ENCODE results near the gene SREK1IP1. TPM values are rescaled to one million over a fixed set of nuclear protein-coding genes. Genes with fewer than 3 reads are reported as not detected.
A peak's percentile ranks its signal among the peaks of the same experiment; 100 is the strongest.

SREK1IP1 gene
- total RNA-seq, 1 experiment from 2014 or later = 40.1 TPM

DNA sequence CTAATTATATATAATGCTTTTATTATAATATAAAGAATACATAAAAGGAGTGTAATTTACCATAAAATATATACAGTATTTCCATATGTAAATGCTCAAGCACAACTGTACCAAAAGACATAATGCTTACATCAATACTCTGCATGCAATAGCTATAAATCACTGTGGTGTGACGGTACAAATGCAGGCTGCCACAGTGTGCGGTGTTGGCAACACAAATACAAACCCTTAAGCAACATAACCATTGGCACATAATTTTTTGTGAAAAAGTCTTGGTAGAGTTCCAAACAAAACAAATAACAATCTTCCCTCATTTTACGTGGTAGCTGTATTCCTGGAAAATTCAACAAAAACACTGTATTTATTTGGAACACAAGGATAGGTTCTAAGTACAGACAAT, 80.1 kb downstream of the SREK1IP1 start:
- no peak for TF ChIP-seq CTCF (IDR thresholded peaks at IDR 0.05; ENCODE audit: unreplicated experiment)
- no peaks in the 10 kb centered on the region for H3K9me3 Mint-ChIP-seq (ENCODE audit: unreplicated experiment)
- CTCF ChIA-PET = no interaction called here
- H3K27me3 Mint-ChIP-seq (ENCODE audit: insufficient read depth, unreplicated experiment) = peaks cover 16% of the 10 kb centered on the region
- no peak overlapping the region for H3K4me3 Mint-ChIP-seq (ENCODE audit: unreplicated experiment)
- POLR2A ChIA-PET = no interaction called here
- no peak overlapping the region for H3K27ac Mint-ChIP-seq (ENCODE audit: low read depth, unreplicated experiment)
- no peaks in the 10 kb centered on the region for H3K36me3 Mint-ChIP-seq (ENCODE audit: insufficient read depth, unreplicated experiment)
- no TSS peak for BruUV-seq (replicated peaks)
- DNase-seq (ENCODE audit: unreplicated experiment) = peak; percentile 71
- intact Hi-C loops (cut with micrococcal nuclease) = no loop called here
- peaks cover 6% of the 10 kb centered on the region for H3K4me1 Mint-ChIP-seq (ENCODE audit: insufficient read depth, unreplicated experiment)

DNA sequence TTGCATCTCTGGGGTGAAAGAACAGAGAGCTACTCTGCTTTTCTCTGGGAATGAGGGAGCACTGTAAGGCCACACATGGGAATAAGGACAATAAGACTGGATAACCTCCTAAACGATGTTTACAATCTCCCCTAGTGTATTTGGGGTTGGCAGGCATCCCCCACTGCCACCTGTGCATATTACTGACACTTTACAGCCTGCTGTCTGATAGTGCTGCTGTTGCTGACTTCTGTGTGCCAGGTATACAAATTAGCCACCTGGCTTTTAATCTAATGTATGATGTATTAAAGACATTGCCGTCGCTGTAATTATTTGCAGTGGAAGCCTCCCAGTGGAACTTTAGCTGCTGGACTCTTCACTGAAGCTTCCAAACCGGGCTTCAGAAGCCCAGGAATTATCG, 82.6 kb downstream of the SREK1IP1 start:
- Mint-ChIP-seq H3K4me1 (ENCODE audit: insufficient read depth, unreplicated experiment) (peaks cover 6% of the 10 kb centered on the region), H3K27me3 (ENCODE audit: insufficient read depth, unreplicated experiment) (peaks cover 16% of the 10 kb centered on the region), H3K4me3 (ENCODE audit: unreplicated experiment) (no peak overlapping the region), H3K9me3 (ENCODE audit: unreplicated experiment) (no peaks in the 10 kb centered on the region), H3K36me3 (ENCODE audit: insufficient read depth, unreplicated experiment) (no peaks in the 10 kb centered on the region), H3K27ac (ENCODE audit: low read depth, unreplicated experiment) (no peak overlapping the region)
- BruUV-seq (replicated peaks) = no TSS peak
- POLR2A ChIA-PET = no interaction called here
- intact Hi-C loops (cut with micrococcal nuclease) = no loop called here
- CTCF ChIA-PET = interaction anchor here (0.9 kb wide), 1 partner anchor 69 kb away, joined by 3 read pairs; no protein-coding TSS in a partner anchor
- no peak for DNase-seq (ENCODE audit: unreplicated experiment)
- TF ChIP-seq CTCF (IDR thresholded peaks at IDR 0.05; ENCODE audit: unreplicated experiment) = no peak

DNA sequence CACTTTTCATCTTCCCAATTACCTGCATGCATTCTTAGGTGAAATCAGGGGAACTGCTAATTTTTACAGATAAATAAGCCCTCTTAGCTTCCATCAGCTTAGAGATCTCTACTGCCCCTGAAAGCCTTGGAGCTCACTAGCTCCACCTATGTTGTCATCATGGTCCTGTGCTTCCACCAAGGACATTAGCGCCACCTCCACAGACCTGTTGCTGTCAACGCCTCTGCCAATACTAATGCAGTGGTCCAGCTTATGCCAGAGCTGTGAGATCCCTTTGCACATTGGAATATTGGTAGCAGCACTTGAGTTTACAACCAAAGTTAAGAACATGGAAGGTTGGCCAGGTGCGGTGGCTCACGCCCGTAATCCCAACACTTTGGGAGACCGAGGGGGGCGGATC, 85.9 kb downstream of the SREK1IP1 start:
- Mint-ChIP-seq H3K9me3 (ENCODE audit: unreplicated experiment) (no peaks in the 10 kb centered on the region), H3K27me3 (ENCODE audit: insufficient read depth, unreplicated experiment) (no peaks in the 10 kb centered on the region), H3K36me3 (ENCODE audit: insufficient read depth, unreplicated experiment) (no peaks in the 10 kb centered on the region), H3K4me3 (ENCODE audit: unreplicated experiment) (no peak overlapping the region), H3K4me1 (ENCODE audit: insufficient read depth, unreplicated experiment) (no peaks in the 10 kb centered on the region), H3K27ac (ENCODE audit: low read depth, unreplicated experiment) (no peak overlapping the region)
- no peak for TF ChIP-seq CTCF (IDR thresholded peaks at IDR 0.05; ENCODE audit: unreplicated experiment)
- no peak for DNase-seq (ENCODE audit: unreplicated experiment)
- no TSS peak for BruUV-seq (replicated peaks)
- POLR2A ChIA-PET = no interaction called here
- intact Hi-C loops (cut with micrococcal nuclease) = no loop called here
- CTCF ChIA-PET = interaction anchor here (0.6 to 1.4 kb wide), 3 partner anchors 9 to 517 kb away, joined by 3 to 4 read pairs (median 3); no protein-coding TSS in a partner anchor

GRCh38 chr5:64680289-64680688, 88.2 kb downstream of the SREK1IP1 start:
- no peaks in the 10 kb centered on the region for H3K9me3 Mint-ChIP-seq (ENCODE audit: unreplicated experiment)
- H3K36me3 Mint-ChIP-seq (ENCODE audit: insufficient read depth, unreplicated experiment) = no peaks in the 10 kb centered on the region
- H3K4me1 Mint-ChIP-seq (ENCODE audit: insufficient read depth, unreplicated experiment) = peaks cover 5% of the 10 kb centered on the region
- no peak for TF ChIP-seq CTCF (IDR thresholded peaks at IDR 0.05; ENCODE audit: unreplicated experiment)
- POLR2A ChIA-PET = no interaction called here
- H3K4me3 Mint-ChIP-seq (ENCODE audit: unreplicated experiment) = no peak overlapping the region
- no peak overlapping the region for H3K27ac Mint-ChIP-seq (ENCODE audit: low read depth, unreplicated experiment)
- no peaks in the 10 kb centered on the region for H3K27me3 Mint-ChIP-seq (ENCODE audit: insufficient read depth, unreplicated experiment)
- peak; percentile 22 for DNase-seq (ENCODE audit: unreplicated experiment)
- BruUV-seq (replicated peaks) = no TSS peak
- CTCF ChIA-PET = interaction anchor here (0.5 kb wide), 1 partner anchor 12 kb away, joined by 3 read pairs; no protein-coding TSS in a partner anchor
- intact Hi-C loops (cut with micrococcal nuclease) = no loop called here

Measured in MCF 10A (cell line).